Epithelial cell of prostate (primary cell): ENCODE measurements around the gene LIM2.
A peak's percentile ranks its signal among the peaks of the same experiment; 100 is the strongest.

Source experiments
- DNase-seq: peaks from one replicate; pipeline ENCODE4 v3.0.0-alpha.2; 2011; ENCODE audit warnings: low read depth, low spot score
- H3K27ac ChIP-seq: fragments of 450-650 bp; 2 replicates; pipeline ENCODE4 v1.5.1; 2017; ENCODE audit warnings: mild to moderate bottlenecking

The LIM2 gene

GRCh38 chr19:51341976-51342580 lies 45.7 kb downstream of the LIM2 start, which contains the start of gene VSIG10L:
VSIG10L (minus strand) TSS chr19:51342139; CDS start chr19:51342124, 15 bp downstream.
- DNase-seq, result no peak
- H3K27ac ChIP-seq, result peak within 1 kb of the TSS; percentile 31

- peak overlapping the region; percentile 31 for H3K27ac ChIP-seq
- no peak for DNase-seq
Measured at GRCh38 chr19:51341066-51341465, 46.7 kb downstream of the LIM2 start.

- peak; percentile 87 for DNase-seq
- peak overlapping the region; percentile 49 for H3K27ac ChIP-seq
Measured at GRCh38 chr19:51339687-51340656, 47.8 kb downstream of the LIM2 start.

GRCh38 chr19:51339313-51339686 lies 48.5 kb downstream of the LIM2 start:
- peak overlapping the region; percentile 49 for H3K27ac ChIP-seq
- DNase-seq, result no peak

GRCh38 chr19:51338563-51339312 lies 49.0 kb downstream of the LIM2 start:
- peak overlapping the region; percentile 49 for H3K27ac ChIP-seq
- DNase-seq, result no peak

GRCh38 chr19:51337861-51338562 lies 49.8 kb downstream of the LIM2 start:
- no peak overlapping the region for H3K27ac ChIP-seq
- no peak for DNase-seq

GRCh38 chr19:51337141-51337860 lies 50.5 kb downstream of the LIM2 start:
- no peak overlapping the region for H3K27ac ChIP-seq
- DNase-seq, result no peak

- DNase-seq, result no peak
- H3K27ac ChIP-seq, result no peak overlapping the region
Measured at GRCh38 chr19:51333836-51334460, 53.8 kb downstream of the LIM2 start.

- no peak overlapping the region for H3K27ac ChIP-seq
- DNase-seq, result no peak
Measured at GRCh38 chr19:51331716-51332115, 56.1 kb downstream of the LIM2 start.

- no peak for DNase-seq
- no peak overlapping the region for H3K27ac ChIP-seq
Measured at GRCh38 chr19:51331193-51331592, 56.6 kb downstream of the LIM2 start.

GRCh38 chr19:51330366-51330765 lies 57.4 kb downstream of the LIM2 start:
- DNase-seq, result no peak
- no peak overlapping the region for H3K27ac ChIP-seq
